ENCODE data around the gene LRFN4.

LRFN4 gene

GRCh38 chr11:66885469-66885868 lies 28.6 kb downstream of the LRFN4 start:
- H3K27ac ChIP-seq, result no peak overlapping the region
- DNase-seq (ENCODE audit: low read depth, low spot score), result no peak

- DNase-seq (ENCODE audit: low read depth, low spot score), result no peak
- no peak overlapping the region for H3K27ac ChIP-seq
Observed at GRCh38 chr11:66885950-66886440, 29.1 kb downstream of the LRFN4 start.

- no peak for DNase-seq (ENCODE audit: low read depth, low spot score)
- no peak overlapping the region for H3K27ac ChIP-seq
Observed at GRCh38 chr11:66886671-66887221, 29.9 kb downstream of the LRFN4 start.

- DNase-seq (ENCODE audit: low read depth, low spot score), result no peak
- no peak overlapping the region for H3K27ac ChIP-seq
Observed at GRCh38 chr11:66887526-66887925, 30.7 kb downstream of the LRFN4 start.

- no peak for DNase-seq (ENCODE audit: low read depth, low spot score)
- no peak overlapping the region for H3K27ac ChIP-seq
Observed at GRCh38 chr11:66888282-66888681, 31.4 kb downstream of the LRFN4 start.

GRCh38 chr11:66889960-66890359 lies 33.1 kb downstream of the LRFN4 start:
- no peak overlapping the region for H3K27ac ChIP-seq
- no peak for DNase-seq (ENCODE audit: low read depth, low spot score)

- peak; percentile 87 for DNase-seq (ENCODE audit: low read depth, low spot score)
- peak overlapping the region; percentile 75 for H3K27ac ChIP-seq
Observed at GRCh38 chr11:66891851-66892660, 35.2 kb downstream of the LRFN4 start.

- peak overlapping the region; percentile 75 for H3K27ac ChIP-seq
- DNase-seq (ENCODE audit: low read depth, low spot score), result no peak
Observed at GRCh38 chr11:66892911-66893310, 36.0 kb downstream of the LRFN4 start.

GRCh38 chr11:66894141-66894540 lies 37.3 kb downstream of the LRFN4 start:
- DNase-seq (ENCODE audit: low read depth, low spot score), result no peak
- no peak overlapping the region for H3K27ac ChIP-seq

- no peak for DNase-seq (ENCODE audit: low read depth, low spot score)
- H3K27ac ChIP-seq, result no peak overlapping the region
Observed at GRCh38 chr11:66901964-66902390, 45.1 kb downstream of the LRFN4 start.

- no peak for DNase-seq (ENCODE audit: low read depth, low spot score)
- no peak overlapping the region for H3K27ac ChIP-seq
Observed at GRCh38 chr11:66902486-66903177, 45.8 kb downstream of the LRFN4 start.

GRCh38 chr11:66904055-66904454 lies 47.2 kb downstream of the LRFN4 start:
- DNase-seq (ENCODE audit: low read depth, low spot score), result no peak

GRCh38 chr11:66904561-66904960 lies 47.7 kb downstream of the LRFN4 start:
- no peak for DNase-seq (ENCODE audit: low read depth, low spot score)
- H3K27ac ChIP-seq, result peak overlapping the region; percentile 97

More at GRCh38 chr11:66904055-66904454, 47.2 kb downstream of the LRFN4 start:
- peak overlapping the region; percentile 97 for H3K27ac ChIP-seq

GRCh38 chr11:66904981-66905521 lies 48.2 kb downstream of the LRFN4 start:
- peak overlapping the region; percentile 97 for H3K27ac ChIP-seq
- DNase-seq (ENCODE audit: low read depth, low spot score), result no peak

- H3K27ac ChIP-seq, result peak overlapping the region; percentile 97
- no peak for DNase-seq (ENCODE audit: low read depth, low spot score)
Observed at GRCh38 chr11:66905631-66906030, 48.8 kb downstream of the LRFN4 start.

- peak overlapping the region; percentile 97 for H3K27ac ChIP-seq
- DNase-seq (ENCODE audit: low read depth, low spot score), result peak; percentile 75
Observed at GRCh38 chr11:66906061-66906733, 49.3 kb downstream of the LRFN4 start.

- H3K27ac ChIP-seq, result no peak overlapping the region
- no peak for DNase-seq (ENCODE audit: low read depth, low spot score)
Observed at GRCh38 chr11:66907751-66908630, 51.1 kb downstream of the LRFN4 start.

- no peak overlapping the region for H3K27ac ChIP-seq
- DNase-seq (ENCODE audit: low read depth, low spot score), result no peak
Observed at GRCh38 chr11:66909181-66909580, 52.3 kb downstream of the LRFN4 start.

- DNase-seq (ENCODE audit: low read depth, low spot score), result no peak
- no peak overlapping the region for H3K27ac ChIP-seq
Observed at GRCh38 chr11:66910016-66910415, 53.2 kb downstream of the LRFN4 start.
